ENCODE measurements around the gene CEBPG. TPM values are rescaled to one million over a fixed set of nuclear protein-coding genes. Genes with fewer than 3 reads are reported as not detected.

The CEBPG gene
- total and polyA plus RNA-seq, 9 of the 15 experiments (the other 6 are each of a cell fraction or from before 2014, with no cell fraction given): 9.5 to 34.9 (median 30.9) TPM

GRCh38 chr19:33366897-33367296 lies 6.6 kb upstream of the CEBPG start:
- Histone ChIP-seq H3K4me3 (no peak overlapping the region), H3K27ac (ENCODE audit: extremely low read depth, low read depth, low read length) (no peak overlapping the region), H3K36me3 (ENCODE audit: control insufficient read depth, insufficient read depth, low read length) (no peaks in the 10 kb centered on the region), H3K27me3 (ENCODE audit: control insufficient read depth in 2 of 2, insufficient read depth in 2 of 2, low read length in 2 of 2) (peaks cover 26 to 52% of the 10 kb centered on the region in 2 experiments), H3K9ac (ENCODE audit: insufficient read depth in 1 of 2, low read depth in 2 of 2, low read length in 2 of 2) (no peak overlapping the region), H3K4me2 (ENCODE audit: insufficient read depth, low read length) (no peak overlapping the region), H2AFZ (ENCODE audit: low read depth, low read length) (no peak overlapping the region), H3K9me1 (ENCODE audit: control insufficient read depth, insufficient read depth, low read length) (no peaks in the 10 kb centered on the region), H3K4me1 (replicated peaks in 1 of 2; ENCODE audit: control insufficient read depth in 2 of 2, insufficient read depth in 2 of 2, low read length in 2 of 2) (no peaks in the 10 kb centered on the region), H3K9me3 (replicated peaks; ENCODE audit: control insufficient read depth, insufficient read depth, low read depth, low read length) (no peaks in the 10 kb centered on the region), H3K79me2 (ENCODE audit: control insufficient read depth, insufficient read depth, low read length) (no peaks in the 10 kb centered on the region), H4K20me1 (replicated peaks; ENCODE audit: control insufficient read depth, insufficient read depth, low read length) (no peaks in the 10 kb centered on the region; the same call in 1 of the 2 replicates)
- DNase-seq (ENCODE audit: extremely low read depth in 1 of 4, low spot score in 3 of 4) (no peak), ATAC-seq (no peak), FAIRE-seq (no peak)
- ChIA-PET CTCF (ENCODE audit: low intra/inter-chr PET ratio) (no interaction called here), POLR2A (interaction anchor here (1.1 to 1.5 kb wide), 2 partner anchors 8 to 153 kb away, joined by 3 read pairs; no protein-coding TSS in a partner anchor)
- 8% methylated on average over 5 of the region's 5 CpGs for WGBS (ENCODE audit: insufficient coverage, low coverage, missing lambda C conversion rate)
- in situ Hi-C loops (cut with MboI): no loop called here
- BruUV-seq (replicated peaks): no TSS peak
- intact Hi-C loops (cut with micrococcal nuclease): no loop called here
- no peak for TF ChIP-seq XRCC4 (IDR thresholded peaks at IDR 0.05; ENCODE audit: extremely low read depth, insufficient read depth, insufficient read length)
- TF ChIP-seq ZNF197 (CRISPR knock-in tag; IDR thresholded peaks at IDR 0.05; ENCODE audit: low read depth): no peak
- no peak for TF ChIP-seq CREB1 (IDR thresholded peaks at IDR 0.05)
- TF ChIP-seq CREB1 (CRISPR knock-in tag; IDR thresholded peaks at IDR 0.05): no peak
- no peak for TF ChIP-seq POLR2A (conservative IDR thresholded peaks at IDR 0.05)
- TF ChIP-seq HSF4 (CRISPR knock-in tag; IDR thresholded peaks at IDR 0.05; ENCODE audit: borderline replicate concordance): no peak
- TF ChIP-seq COPS2 (conservative IDR thresholded peaks at IDR 0.05): no peak
- TF ChIP-seq, protein P1, sequence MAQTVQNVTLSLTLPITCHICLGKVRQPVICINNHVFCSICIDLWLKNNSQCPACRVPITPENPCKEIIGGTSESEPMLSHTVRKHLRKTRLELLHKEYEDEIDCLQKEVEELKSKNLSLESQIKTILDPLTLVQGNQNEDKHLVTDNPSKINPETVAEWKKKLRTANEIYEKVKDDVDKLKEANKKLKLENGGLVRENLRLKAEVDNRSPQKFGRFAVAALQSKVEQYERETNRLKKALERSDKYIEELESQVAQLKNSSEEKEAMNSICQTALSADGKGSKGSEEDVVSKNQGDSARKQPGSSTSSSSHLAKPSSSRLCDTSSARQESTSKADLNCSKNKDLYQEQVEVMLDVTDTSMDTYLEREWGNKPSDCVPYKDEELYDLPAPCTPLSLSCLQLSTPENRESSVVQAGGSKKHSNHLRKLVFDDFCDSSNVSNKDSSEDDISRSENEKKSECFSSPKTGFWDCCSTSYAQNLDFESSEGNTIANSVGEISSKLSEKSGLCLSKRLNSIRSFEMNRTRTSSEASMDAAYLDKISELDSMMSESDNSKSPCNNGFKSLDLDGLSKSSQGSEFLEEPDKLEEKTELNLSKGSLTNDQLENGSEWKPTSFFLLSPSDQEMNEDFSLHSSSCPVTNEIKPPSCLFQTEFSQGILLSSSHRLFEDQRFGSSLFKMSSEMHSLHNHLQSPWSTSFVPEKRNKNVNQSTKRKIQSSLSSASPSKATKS (CRISPR knock-in tag; IDR thresholded peaks at IDR 0.05): no peak
- TF ChIP-seq ZBTB11 (CRISPR knock-in tag; IDR thresholded peaks at IDR 0.05): no peak
- TF ChIP-seq TRIM28 (IDR thresholded peaks at IDR 0.05): no peak
- no peak for TF ChIP-seq ELF1 (tag; IDR thresholded peaks at IDR 0.05)
- no peak for TF ChIP-seq DPF2 (IDR thresholded peaks at IDR 0.05)
- no peak for TF ChIP-seq ZNF583 (CRISPR knock-in tag; IDR thresholded peaks at IDR 0.05)
- TF ChIP-seq, protein P2, sequence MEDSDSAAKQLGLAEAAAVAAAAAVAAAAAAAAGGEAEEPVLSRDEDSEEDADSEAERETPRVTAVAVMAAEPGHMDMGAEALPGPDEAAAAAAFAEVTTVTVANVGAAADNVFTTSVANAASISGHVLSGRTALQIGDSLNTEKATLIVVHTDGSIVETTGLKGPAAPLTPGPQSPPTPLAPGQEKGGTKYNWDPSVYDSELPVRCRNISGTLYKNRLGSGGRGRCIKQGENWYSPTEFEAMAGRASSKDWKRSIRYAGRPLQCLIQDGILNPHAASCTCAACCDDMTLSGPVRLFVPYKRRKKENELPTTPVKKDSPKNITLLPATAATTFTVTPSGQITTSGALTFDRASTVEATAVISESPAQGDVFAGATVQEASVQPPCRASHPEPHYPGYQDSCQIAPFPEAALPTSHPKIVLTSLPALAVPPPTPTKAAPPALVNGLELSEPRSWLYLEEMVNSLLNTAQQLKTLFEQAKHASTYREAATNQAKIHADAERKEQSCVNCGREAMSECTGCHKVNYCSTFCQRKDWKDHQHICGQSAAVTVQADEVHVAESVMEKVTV (CRISPR knock-in tag; IDR thresholded peaks at IDR 0.05): no peak
- TF ChIP-seq MED1 (CRISPR knock-in tag; IDR thresholded peaks at IDR 0.05; ENCODE audit: borderline replicate concordance): no peak
- TF ChIP-seq HOXB6 (CRISPR knock-in tag; IDR thresholded peaks at IDR 0.05; ENCODE audit: borderline replicate concordance): no peak
- no peak for TF ChIP-seq TFAP4 (CRISPR knock-in tag; IDR thresholded peaks at IDR 0.05; ENCODE audit: borderline replicate concordance)

Measured in K562 (cell line).